Bronchial epithelial cell (primary cell): ENCODE results near the gene CPHXL. TPM values are rescaled to one million over a fixed set of nuclear protein-coding genes. Genes with fewer than 3 reads are reported as not detected.

Source experiments
- DNase-seq: peaks from one replicate; pipeline ENCODE4 v3.0.0-alpha.2; 2010; ENCODE audit warnings: low read depth
- FAIRE-seq: peaks from 2 replicates; lab custom pipeline; 2011; peaks lifted over from hg19 to GRCh38; lab: Jason Lieb, UNC
- H3K27me3 ChIP-seq: 2 replicates; pipeline ENCODE4 v1.5.1; 2011; ENCODE audit warnings: low read length; ENCODE audit not compliant: control insufficient read depth, insufficient read depth
- H3K36me3 ChIP-seq: 2 replicates; pipeline ENCODE4 v1.5.1; 2011; ENCODE audit warnings: low read length; ENCODE audit not compliant: control insufficient read depth, insufficient read depth
- H3K4me3 ChIP-seq: 2 replicates; pipeline ENCODE4 v1.5.1; 2011; ENCODE audit warnings: mild to moderate bottlenecking, low read depth, low read length, control low read depth
- total RNA-seq: library from RNA; depleted of rRNA; stranded (reverse); fragments of >200 nt; gene quantifications from 2 replicates; pipeline ENCODE4 v1.2.1, GENCODE V29; 2014
- TF ChIP-seq, protein P1 (sequence below): IDR thresholded peaks from 2 replicates; pipeline ENCODE4 v1.5.1; 2011; ENCODE audit warnings: mild to moderate bottlenecking, moderate library complexity, low read length, control low read depth, inconsistent platforms; ENCODE audit not compliant: insufficient read depth, severe bottlenecking

CPHXL gene
- total RNA-seq, result not detected in 2 replicates

DNA sequence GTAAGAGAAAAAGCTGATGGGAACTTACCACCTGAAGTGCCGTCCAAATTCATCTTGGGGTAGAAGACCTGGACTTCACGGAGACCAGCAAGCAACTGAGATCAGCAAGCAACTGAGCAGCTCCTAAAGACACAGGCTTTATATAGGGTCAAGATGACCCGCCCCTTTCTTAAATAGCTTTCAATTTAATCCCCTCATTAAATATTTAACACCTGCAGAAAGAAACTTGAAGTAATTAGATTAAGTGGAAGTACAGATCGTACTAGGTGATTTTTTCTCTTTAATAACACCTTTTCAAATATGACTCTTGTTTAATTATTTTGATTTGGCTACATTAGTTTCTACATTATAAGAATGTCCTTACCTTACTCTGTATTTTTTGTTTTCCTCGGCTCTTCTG is at the start of gene CPHXL:
Gene CPHXL (minus strand): TSS at position 101 of the 400 bp plus-strand sequence. CDS start 48 bp downstream, at position 53.
- FAIRE-seq (no peak), DNase-seq (no peak)
- no peak within 1 kb of the TSS for H3K4me3 ChIP-seq
- TF ChIP-seq, protein P1, sequence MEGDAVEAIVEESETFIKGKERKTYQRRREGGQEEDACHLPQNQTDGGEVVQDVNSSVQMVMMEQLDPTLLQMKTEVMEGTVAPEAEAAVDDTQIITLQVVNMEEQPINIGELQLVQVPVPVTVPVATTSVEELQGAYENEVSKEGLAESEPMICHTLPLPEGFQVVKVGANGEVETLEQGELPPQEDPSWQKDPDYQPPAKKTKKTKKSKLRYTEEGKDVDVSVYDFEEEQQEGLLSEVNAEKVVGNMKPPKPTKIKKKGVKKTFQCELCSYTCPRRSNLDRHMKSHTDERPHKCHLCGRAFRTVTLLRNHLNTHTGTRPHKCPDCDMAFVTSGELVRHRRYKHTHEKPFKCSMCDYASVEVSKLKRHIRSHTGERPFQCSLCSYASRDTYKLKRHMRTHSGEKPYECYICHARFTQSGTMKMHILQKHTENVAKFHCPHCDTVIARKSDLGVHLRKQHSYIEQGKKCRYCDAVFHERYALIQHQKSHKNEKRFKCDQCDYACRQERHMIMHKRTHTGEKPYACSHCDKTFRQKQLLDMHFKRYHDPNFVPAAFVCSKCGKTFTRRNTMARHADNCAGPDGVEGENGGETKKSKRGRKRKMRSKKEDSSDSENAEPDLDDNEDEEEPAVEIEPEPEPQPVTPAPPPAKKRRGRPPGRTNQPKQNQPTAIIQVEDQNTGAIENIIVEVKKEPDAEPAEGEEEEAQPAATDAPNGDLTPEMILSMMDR, result no peak
- no peaks in the 10 kb centered on the region for H3K27me3 ChIP-seq
- H3K36me3 ChIP-seq, result no peaks in the 10 kb centered on the region

DNA sequence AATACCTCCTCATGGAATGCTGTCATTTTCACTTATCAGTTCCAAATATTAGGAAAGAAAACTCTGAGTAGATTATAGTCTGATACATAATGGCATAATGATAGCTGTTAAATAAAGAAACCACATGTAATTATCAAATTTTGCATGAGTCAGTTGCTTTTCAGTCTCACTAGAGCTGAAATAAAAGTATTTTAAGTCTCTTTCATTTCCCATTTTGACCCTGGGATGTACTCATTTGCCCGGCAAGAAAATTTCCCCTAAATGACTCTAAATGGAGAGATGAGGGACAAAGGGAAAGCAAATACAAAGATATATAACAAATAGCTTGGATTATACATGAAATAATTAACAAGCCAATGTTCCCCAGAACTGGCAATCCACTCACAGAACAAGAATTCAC is 47.9 kb upstream of the CPHXL start:
- FAIRE-seq (no peak), DNase-seq (no peak)
- TF ChIP-seq, protein P1, result no peak
- no peaks in the 10 kb centered on the region for H3K27me3 ChIP-seq
- H3K36me3 ChIP-seq, result no peaks in the 10 kb centered on the region
- no peak overlapping the region for H3K4me3 ChIP-seq

DNA sequence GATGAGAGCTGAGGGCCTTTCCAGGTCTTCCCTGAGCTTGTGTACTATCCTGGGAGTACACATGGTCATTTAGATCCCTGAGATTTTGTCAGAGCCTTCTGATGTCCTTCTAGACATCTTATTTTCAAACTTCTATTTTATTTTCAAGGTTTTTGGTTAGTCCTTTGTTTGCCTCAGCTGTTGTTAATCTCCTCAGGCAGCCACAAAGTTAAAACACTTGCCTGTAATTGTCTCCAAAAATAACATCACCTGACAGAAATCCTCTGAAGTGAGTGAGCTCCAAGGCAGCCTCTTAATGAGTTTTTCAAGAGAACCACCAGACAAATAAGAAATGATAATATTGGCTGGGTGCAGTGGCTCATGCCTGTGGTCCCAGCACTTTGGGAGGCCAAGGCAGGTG is 43.8 kb upstream of the CPHXL start:
- Histone ChIP-seq H3K27me3 (no peaks in the 10 kb centered on the region), H3K4me3 (no peak overlapping the region), H3K36me3 (no peaks in the 10 kb centered on the region)
- FAIRE-seq (no peak), DNase-seq (no peak)
- TF ChIP-seq, protein P1, result no peak

DNA sequence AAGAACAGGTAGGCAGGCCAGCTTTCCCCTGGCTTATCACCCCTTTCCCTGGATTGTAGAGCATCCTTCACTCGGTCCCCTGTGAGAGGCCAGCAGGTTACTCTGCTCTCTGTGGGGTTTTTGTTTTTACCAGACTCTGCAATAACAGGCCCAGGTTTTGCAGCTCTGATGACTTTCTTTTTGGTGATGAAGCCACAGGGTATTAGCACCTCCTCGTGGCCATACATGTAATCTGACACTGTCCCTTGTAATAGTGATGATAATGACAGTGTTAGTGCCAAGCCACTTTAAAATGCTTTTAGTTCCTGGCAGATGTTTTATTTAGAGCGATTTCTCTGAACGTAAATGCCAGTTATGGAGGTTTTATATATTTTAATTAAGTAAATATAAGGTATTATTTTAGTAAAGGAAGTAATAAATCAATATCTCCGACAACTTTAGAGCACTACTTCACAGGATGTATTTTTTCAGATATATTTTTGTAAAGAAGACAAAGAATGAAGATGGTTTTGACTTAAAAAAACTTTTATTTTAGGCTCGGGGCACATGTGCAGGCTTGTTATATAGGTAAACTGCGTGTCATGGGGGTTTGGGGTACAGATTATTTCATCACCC is 38.0 kb upstream of the CPHXL start:
- peak; percentile 55 for DNase-seq
- Histone ChIP-seq H3K36me3 (no peaks in the 10 kb centered on the region), H3K27me3 (no peaks in the 10 kb centered on the region), H3K4me3 (no peak overlapping the region)
- TF ChIP-seq, protein P1, result peak; percentile 78
- no peak for FAIRE-seq

DNA sequence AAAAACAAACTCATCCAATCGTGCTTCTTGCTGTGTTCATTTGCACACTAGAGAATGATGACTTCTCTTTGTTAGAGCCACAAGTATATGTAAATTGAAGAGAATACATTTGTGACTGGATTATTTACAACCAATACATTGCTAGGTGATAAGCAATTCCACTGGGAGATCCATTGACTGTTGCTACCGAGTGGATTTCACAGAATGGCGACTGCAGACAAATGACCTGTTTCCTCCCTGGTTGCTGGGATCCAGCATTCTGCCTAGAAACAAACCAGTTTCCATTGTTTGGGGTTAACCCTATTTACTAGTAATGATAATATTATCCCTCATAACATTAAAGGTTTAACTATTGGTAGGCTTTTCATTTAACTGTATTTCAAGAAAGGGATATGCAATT is 36.9 kb upstream of the CPHXL start:
- no peaks in the 10 kb centered on the region for H3K27me3 ChIP-seq
- H3K4me3 ChIP-seq, result no peak overlapping the region
- no peak for FAIRE-seq
- no peaks in the 10 kb centered on the region for H3K36me3 ChIP-seq
- TF ChIP-seq, protein P1, result no peak
- no peak for DNase-seq

DNA sequence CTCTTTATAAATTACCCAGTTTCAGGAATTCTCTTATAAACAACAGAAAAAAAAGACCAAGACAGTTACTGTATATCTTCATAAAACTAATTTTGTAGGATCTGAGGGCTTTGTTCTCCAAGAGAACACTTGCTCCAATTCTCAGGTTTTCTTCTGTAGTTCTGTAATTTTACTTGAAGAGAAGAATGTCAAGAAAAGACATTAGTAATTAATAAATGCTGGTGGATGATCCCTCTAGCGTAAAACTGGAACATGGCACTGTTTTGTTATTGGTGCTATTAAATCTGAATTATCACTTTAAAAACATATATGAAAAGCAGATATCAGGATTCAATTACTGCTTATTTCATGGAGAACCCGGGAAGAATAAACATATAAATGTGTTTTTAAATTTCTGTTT is 36.5 kb upstream of the CPHXL start:
- Histone ChIP-seq H3K36me3 (no peaks in the 10 kb centered on the region), H3K27me3 (no peaks in the 10 kb centered on the region), H3K4me3 (no peak overlapping the region)
- TF ChIP-seq, protein P1, result no peak
- no peak for FAIRE-seq
- no peak for DNase-seq
